HEK293 (cell line): ENCODE results near the gene HOXC11.

Experiments used
- ATF2 ChIP-seq: fragments of 450-650 bp; formaldehyde crosslinking; IDR thresholded peaks from 2 replicates; pipeline ENCODE4 v1.5.1; 2016; ENCODE audit warnings: missing biosample characterization, missing genetic modification characterization, low read depth
- BCL11A ChIP-seq: fragments of 450-650 bp; formaldehyde crosslinking; IDR thresholded peaks from 2 replicates; pipeline ENCODE4 v1.5.1; 2016; ENCODE audit warnings: low read depth, missing biosample characterization, missing genetic modification characterization
- MYNN ChIP-seq: fragments of 450-650 bp; formaldehyde crosslinking; IDR thresholded peaks from 2 replicates; pipeline ENCODE4 v1.5.1; 2016; ENCODE audit warnings: missing biosample characterization, missing genetic modification characterization, borderline replicate concordance
- ZBTB44 ChIP-seq: fragments of 450-650 bp; IDR thresholded peaks from 2 replicates; pipeline ENCODE4 v1.5.1; 2018; ENCODE audit warnings: missing biosample characterization, mild to moderate bottlenecking, missing genetic modification characterization
- ZBTB48 ChIP-seq: fragments of 450-650 bp; formaldehyde crosslinking; IDR thresholded peaks from 2 replicates; pipeline ENCODE4 v1.5.1; 2016; ENCODE audit warnings: missing biosample characterization, missing genetic modification characterization
- ZBTB7A ChIP-seq: fragments of 450-650 bp; formaldehyde crosslinking; IDR thresholded peaks from 2 replicates; pipeline ENCODE4 v1.5.1; 2016; ENCODE audit warnings: low read depth, missing biosample characterization, missing genetic modification characterization
- ZIC2 ChIP-seq: fragments of 450-650 bp; formaldehyde crosslinking; IDR thresholded peaks from 2 replicates; pipeline ENCODE4 v1.5.1; 2016; ENCODE audit warnings: missing biosample characterization, missing genetic modification characterization
- ZNF133 ChIP-seq: fragments of 450-650 bp; formaldehyde crosslinking; IDR thresholded peaks from 2 replicates; pipeline ENCODE4 v1.5.1; 2016; ENCODE audit warnings: missing biosample characterization, missing genetic modification characterization
- ZNF138 ChIP-seq: fragments of 450-650 bp; formaldehyde crosslinking; IDR thresholded peaks from 2 replicates; pipeline ENCODE4 v1.5.1; 2016; ENCODE audit warnings: missing biosample characterization, missing genetic modification characterization, borderline replicate concordance
- ZNF19 ChIP-seq: fragments of 450-650 bp; formaldehyde crosslinking; IDR thresholded peaks from 2 replicates; pipeline ENCODE4; 2016; ENCODE audit warnings: missing biosample characterization, missing genetic modification characterization, low read depth
- ZNF2 ChIP-seq: fragments of 450-650 bp; formaldehyde crosslinking; IDR thresholded peaks from 2 replicates; pipeline ENCODE4 v1.5.1; 2016; ENCODE audit warnings: missing biosample characterization, missing genetic modification characterization
- ZNF202 ChIP-seq: fragments of 450-650 bp; formaldehyde crosslinking; IDR thresholded peaks from 2 replicates; pipeline ENCODE4 v1.5.1; 2016; ENCODE audit warnings: missing biosample characterization, missing genetic modification characterization, borderline replicate concordance
- ZNF292 ChIP-seq: fragments of 450-650 bp; formaldehyde crosslinking; IDR thresholded peaks from 2 replicates; pipeline ENCODE4 v1.5.1; 2016; ENCODE audit warnings: low read depth, missing biosample characterization, missing genetic modification characterization, borderline replicate concordance
- ZNF449 ChIP-seq: fragments of 450-650 bp; formaldehyde crosslinking; IDR thresholded peaks from 2 replicates; pipeline ENCODE4 v1.5.1; 2017; ENCODE audit warnings: missing biosample characterization, mild to moderate bottlenecking, missing genetic modification characterization, moderate library complexity
- ZNF701 ChIP-seq: fragments of 450-650 bp; formaldehyde crosslinking; IDR thresholded peaks from 2 replicates; pipeline ENCODE4 v1.5.1; 2016; ENCODE audit warnings: missing biosample characterization, missing genetic modification characterization
- ZNF76 ChIP-seq: fragments of 450-650 bp; formaldehyde crosslinking; IDR thresholded peaks from 2 replicates; pipeline ENCODE4; 2016; ENCODE audit warnings: low read depth, missing biosample characterization, missing genetic modification characterization, borderline replicate concordance
- ZSCAN23 ChIP-seq: fragments of 450-650 bp; formaldehyde crosslinking; IDR thresholded peaks from 2 replicates; pipeline ENCODE4 v1.5.1; 2016; ENCODE audit warnings: missing biosample characterization, missing genetic modification characterization
- TF ChIP-seq, protein P1 (sequence below): fragments of 450-650 bp; formaldehyde crosslinking; IDR thresholded peaks from 2 replicates; pipeline ENCODE4 v1.5.1; 2016; ENCODE audit warnings: missing biosample characterization, missing genetic modification characterization
- TF ChIP-seq, protein P2 (sequence below): fragments of 450-650 bp; formaldehyde crosslinking; IDR thresholded peaks from 2 replicates; pipeline ENCODE4 v1.5.1; 2016; ENCODE audit warnings: missing biosample characterization, missing genetic modification characterization
- TF ChIP-seq, protein P3 (sequence below): fragments of 450-650 bp; formaldehyde crosslinking; conservative IDR thresholded peaks from 2 replicates; pipeline ENCODE4 v1.5.1; 2016; ENCODE audit warnings: low read depth, missing biosample characterization, missing genetic modification characterization
- TF ChIP-seq, protein P4 (sequence below): fragments of 450-650 bp; formaldehyde crosslinking; IDR thresholded peaks from 2 replicates; pipeline ENCODE4 v1.5.1; 2016; ENCODE audit warnings: missing biosample characterization, missing genetic modification characterization

Gene HOXC11

GRCh38 chr12:54001283-54002187 is 28.6 kb downstream of the HOXC11 start (continued):
- TF ChIP-seq, protein P1, sequence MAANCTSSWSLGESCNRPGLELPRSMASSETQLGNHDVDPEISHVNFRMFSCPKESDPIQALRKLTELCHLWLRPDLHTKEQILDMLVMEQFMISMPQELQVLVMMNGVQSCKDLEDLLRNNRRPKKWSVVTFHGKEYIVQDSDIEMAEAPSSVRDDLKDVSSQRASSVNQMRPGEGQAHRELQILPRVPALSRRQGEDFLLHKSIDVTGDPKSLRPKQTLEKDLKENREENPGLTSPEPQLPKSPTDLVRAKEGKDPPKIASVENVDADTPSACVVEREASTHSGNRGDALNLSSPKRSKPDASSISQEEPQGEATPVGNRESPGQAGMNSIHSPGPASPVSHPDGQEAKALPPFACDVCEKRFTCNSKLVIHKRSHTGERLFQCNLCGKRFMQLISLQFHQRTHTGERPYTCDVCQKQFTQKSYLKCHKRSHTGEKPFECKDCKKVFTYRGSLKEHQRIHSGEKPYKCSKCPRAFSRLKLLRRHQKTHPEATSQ (tag by site-specific recombination) = no peak
- TF ChIP-seq, protein P2, sequence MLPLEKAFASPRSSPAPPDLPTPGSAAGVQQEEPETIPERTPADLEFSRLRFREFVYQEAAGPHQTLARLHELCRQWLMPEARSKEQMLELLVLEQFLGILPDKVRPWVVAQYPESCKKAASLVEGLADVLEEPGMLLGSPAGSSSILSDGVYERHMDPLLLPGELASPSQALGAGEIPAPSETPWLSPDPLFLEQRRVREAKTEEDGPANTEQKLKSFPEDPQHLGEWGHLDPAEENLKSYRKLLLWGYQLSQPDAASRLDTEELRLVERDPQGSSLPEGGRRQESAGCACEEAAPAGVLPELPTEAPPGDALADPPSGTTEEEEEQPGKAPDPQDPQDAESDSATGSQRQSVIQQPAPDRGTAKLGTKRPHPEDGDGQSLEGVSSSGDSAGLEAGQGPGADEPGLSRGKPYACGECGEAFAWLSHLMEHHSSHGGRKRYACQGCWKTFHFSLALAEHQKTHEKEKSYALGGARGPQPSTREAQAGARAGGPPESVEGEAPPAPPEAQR = no peak
- TF ChIP-seq ZBTB48 (peak; percentile 78; the same call in 1 of the 2 replicates), ATF2 (tag by site-specific recombination) (no peak), ZNF202 (tag by site-specific recombination) (no peak), ZNF138 (tag by site-specific recombination) (no peak), ZNF76 (tag by site-specific recombination) (no peak), ZNF701 (tag by site-specific recombination) (no peak), ZBTB44 (tag by site-specific recombination) (0 out of 2 replicates have a peak, but pooled peaks have one; percentile 8), ZNF19 (no peak), ZNF449 (no peak), ZSCAN23 (tag by site-specific recombination) (no peak), ZBTB7A (peak; percentile 81; the same call in 1 of the 2 replicates), ZNF133 (tag by site-specific recombination) (no peak), MYNN (tag by site-specific recombination) (no peak), ZNF2 (tag by site-specific recombination) (no peak), BCL11A (tag by site-specific recombination) (no peak), ZNF292 (tag by site-specific recombination) (no peak), ZIC2 (tag by site-specific recombination) (peak; percentile 95)
- TF ChIP-seq, protein P3, sequence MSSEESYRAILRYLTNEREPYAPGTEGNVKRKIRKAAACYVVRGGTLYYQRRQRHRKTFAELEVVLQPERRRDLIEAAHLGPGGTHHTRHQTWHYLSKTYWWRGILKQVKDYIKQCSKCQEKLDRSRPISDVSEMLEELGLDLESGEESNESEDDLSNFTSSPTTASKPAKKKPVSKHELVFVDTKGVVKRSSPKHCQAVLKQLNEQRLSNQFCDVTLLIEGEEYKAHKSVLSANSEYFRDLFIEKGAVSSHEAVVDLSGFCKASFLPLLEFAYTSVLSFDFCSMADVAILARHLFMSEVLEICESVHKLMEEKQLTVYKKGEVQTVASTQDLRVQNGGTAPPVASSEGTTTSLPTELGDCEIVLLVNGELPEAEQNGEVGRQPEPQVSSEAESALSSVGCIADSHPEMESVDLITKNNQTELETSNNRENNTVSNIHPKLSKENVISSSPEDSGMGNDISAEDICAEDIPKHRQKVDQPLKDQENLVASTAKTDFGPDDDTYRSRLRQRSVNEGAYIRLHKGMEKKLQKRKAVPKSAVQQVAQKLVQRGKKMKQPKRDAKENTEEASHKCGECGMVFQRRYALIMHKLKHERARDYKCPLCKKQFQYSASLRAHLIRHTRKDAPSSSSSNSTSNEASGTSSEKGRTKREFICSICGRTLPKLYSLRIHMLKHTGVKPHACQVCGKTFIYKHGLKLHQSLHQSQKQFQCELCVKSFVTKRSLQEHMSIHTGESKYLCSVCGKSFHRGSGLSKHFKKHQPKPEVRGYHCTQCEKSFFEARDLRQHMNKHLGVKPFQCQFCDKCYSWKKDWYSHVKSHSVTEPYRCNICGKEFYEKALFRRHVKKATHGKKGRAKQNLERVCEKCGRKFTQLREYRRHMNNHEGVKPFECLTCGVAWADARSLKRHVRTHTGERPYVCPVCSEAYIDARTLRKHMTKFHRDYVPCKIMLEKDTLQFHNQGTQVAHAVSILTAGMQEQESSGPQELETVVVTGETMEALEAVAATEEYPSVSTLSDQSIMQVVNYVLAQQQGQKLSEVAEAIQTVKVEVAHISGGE (tag by site-specific recombination) = no peak
- TF ChIP-seq, protein P4, sequence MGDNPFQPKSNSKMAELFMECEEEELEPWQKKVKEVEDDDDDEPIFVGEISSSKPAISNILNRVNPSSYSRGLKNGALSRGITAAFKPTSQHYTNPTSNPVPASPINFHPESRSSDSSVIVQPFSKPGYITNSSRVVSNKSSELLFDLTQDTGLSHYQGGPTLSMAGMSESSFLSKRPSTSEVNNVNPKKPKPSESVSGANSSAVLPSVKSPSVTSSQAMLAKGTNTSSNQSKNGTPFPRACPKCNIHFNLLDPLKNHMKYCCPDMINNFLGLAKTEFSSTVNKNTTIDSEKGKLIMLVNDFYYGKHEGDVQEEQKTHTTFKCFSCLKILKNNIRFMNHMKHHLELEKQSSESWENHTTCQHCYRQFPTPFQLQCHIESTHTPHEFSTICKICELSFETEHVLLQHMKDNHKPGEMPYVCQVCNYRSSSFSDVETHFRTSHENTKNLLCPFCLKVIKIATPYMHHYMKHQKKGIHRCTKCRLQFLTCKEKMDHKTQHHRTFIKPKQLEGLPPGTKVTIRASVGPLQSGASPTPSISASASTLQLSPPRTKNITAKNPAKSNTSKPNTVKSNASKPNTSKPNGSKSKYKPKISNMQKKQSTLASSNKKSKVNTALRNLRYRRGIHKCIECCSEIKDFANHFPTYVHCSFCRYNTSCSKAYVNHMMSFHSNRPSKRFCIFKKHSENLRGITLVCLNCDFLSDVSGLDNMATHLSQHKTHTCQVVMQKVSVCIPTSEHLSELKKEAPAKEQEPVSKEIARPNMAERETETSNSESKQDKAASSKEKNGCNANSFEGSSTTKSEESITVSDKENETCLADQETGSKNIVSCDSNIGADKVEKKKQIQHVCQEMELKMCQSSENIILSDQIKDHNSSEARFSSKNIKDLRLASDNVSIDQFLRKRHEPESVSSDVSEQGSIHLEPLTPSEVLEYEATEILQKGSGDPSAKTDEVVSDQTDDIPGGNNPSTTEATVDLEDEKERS (tag by site-specific recombination) = no peak
